HepG2 (cell line): ENCODE results near the gene YIF1B. TPM values are rescaled to one million over a fixed set of nuclear protein-coding genes. Genes with fewer than 3 reads are reported as not detected.

Experiments used
- ATAC-seq: fragments of 200-7000 bp; cut with Tn5 transposase; 3 replicates; pipeline ENCODE4 v1.9.1; 2020; ENCODE audit warnings: mild to moderate bottlenecking, moderate library complexity
- BruUV-seq: library from RNA; stranded (reverse); fragments of 400-500 nt; replicated peaks from 2 replicates; lab custom pipeline; 2021; lab: Mats Ljungman, UMichigan
- CTCF ChIA-PET: fragments of 300-600 bp; formaldehyde crosslinking; extraction: SDS; loops from one replicate; lab custom pipeline; 2021; ENCODE audit warnings: low total read pairs, inconsistent platforms, low intra/inter-chr PET ratio; lab: Yijun Ruan, JAX
- POLR2A ChIA-PET: fragments of 350-600 bp; sonication (Branson Sonifier 250); formaldehyde crosslinking; loops from one replicate; lab custom pipeline; 2020; ENCODE audit warnings: antibody characterized with exemption, inconsistent platforms; lab: Yijun Ruan, JAX
- DNase-seq: peaks from one replicate; pipeline ENCODE4 v3.0.0-alpha.2; 2015; ENCODE audit warnings: low spot score
- FAIRE-seq: peaks from 3 replicates; lab custom pipeline; 2011; peaks lifted over from hg19 to GRCh38; lab: Jason Lieb, UNC
- H2AFZ ChIP-seq: one replicate; pipeline ENCODE4 v1.6.1; 2011; ENCODE audit warnings: low read length, inconsistent platforms
- H3K27ac ChIP-seq: fragments of 300-600 bp; 3 replicates; pipeline ENCODE4 v1.8.0; 2011; ENCODE audit warnings: mixed run types, mild to moderate bottlenecking, mixed read lengths, low read length, inconsistent platforms; ENCODE audit not compliant: insufficient read depth; ENCODE audit errors: extremely low read length
- H3K27me3 ChIP-seq, 2 experiments: fragments of 200-600 bp in 1 of 2; 2 replicates in 1 of 2; 3 replicates in 1 of 2; pipeline versions ENCODE4 v1.6.0 to v1.8.0; 2011; ENCODE audit warnings: low read length in 2 of 2, mild to moderate bottlenecking in 2 of 2, moderate library complexity in 2 of 2, inconsistent platforms in 1 of 2; ENCODE audit not compliant: insufficient read depth in 2 of 2, control insufficient read depth in 1 of 2
- H3K36me3 ChIP-seq, 2 experiments: fragments of 200-600 bp in 1 of 2; replicated peaks in 1 of 2; 2 replicates in 1 of 2; 3 replicates in 1 of 2; pipeline versions ENCODE4 v1.5.1 to v1.8.0; 2011; ENCODE audit warnings: low read length in 2 of 2, inconsistent platforms in 1 of 2; ENCODE audit not compliant: insufficient read depth in 2 of 2, control insufficient read depth in 1 of 2
- H3K4me1 ChIP-seq: 2 replicates; pipeline ENCODE4 v1.5.1; 2012; ENCODE audit warnings: low read length, inconsistent platforms; ENCODE audit not compliant: insufficient read depth
- H3K4me2 ChIP-seq: 2 replicates; pipeline ENCODE4 v1.6.0; 2011; ENCODE audit warnings: low read depth, low read length, inconsistent platforms
- H3K4me3 ChIP-seq, 3 experiments: fragments of 200-600 bp in 1 of 3; sonication (generic), shearing (Covaris generic) in 1 of 3; replicated peaks in 1 of 3; 2 replicates each; pipeline ENCODE4 v1.5.1; 2011 to 2016; ENCODE audit warnings: low read length in 3 of 3, inconsistent platforms in 2 of 3, low read depth in 2 of 3, mild to moderate bottlenecking in 2 of 3, control low read depth in 1 of 3, mixed read lengths in 1 of 3; ENCODE audit not compliant: insufficient read depth in 1 of 3
- H3K79me2 ChIP-seq: one replicate; pipeline ENCODE4 v1.6.1; 2011; ENCODE audit warnings: low read length, inconsistent platforms; ENCODE audit not compliant: insufficient read depth
- H3K9ac ChIP-seq: 2 replicates; pipeline ENCODE4 v1.6.0; 2011; ENCODE audit warnings: mild to moderate bottlenecking, low read depth, low read length, inconsistent platforms; ENCODE audit not compliant: insufficient read depth
- H3K9me3 ChIP-seq: 2 replicates; pipeline ENCODE4 v1.5.1; 2012; ENCODE audit warnings: mild to moderate bottlenecking, low read length
- H4K20me1 ChIP-seq: 2 replicates; pipeline ENCODE4 v1.6.0; 2011; ENCODE audit warnings: inconsistent platforms, mild to moderate bottlenecking, low read length, moderate library complexity; ENCODE audit not compliant: insufficient read depth
- AKNA ChIP-seq: sonication (generic); formaldehyde crosslinking; IDR thresholded peaks from 2 replicates; pipeline ENCODE4 v1.4.0; 2020; ENCODE audit warnings: missing genetic modification reagents, borderline replicate concordance
- ATF2 ChIP-seq: sonication (generic); formaldehyde crosslinking; IDR thresholded peaks from 2 replicates; pipeline ENCODE4 v1.4.0; 2020; ENCODE audit warnings: missing genetic modification reagents
- BATF2 ChIP-seq: sonication (generic); formaldehyde crosslinking; IDR thresholded peaks from 2 replicates; pipeline ENCODE4 v1.8.0; 2022; ENCODE audit warnings: mild to moderate bottlenecking, missing genetic modification reagents, moderate library complexity
- GLI4 ChIP-seq: sonication (generic); formaldehyde crosslinking; IDR thresholded peaks from 2 replicates; pipeline ENCODE4 v1.5.1; 2020; ENCODE audit warnings: missing genetic modification reagents, mild to moderate bottlenecking, moderate library complexity, borderline replicate concordance
- GRHL1 ChIP-seq: sonication (generic); formaldehyde crosslinking; conservative IDR thresholded peaks from 2 replicates; pipeline ENCODE4 v1.8.0; 2022; ENCODE audit warnings: missing genetic modification reagents
- HES4 ChIP-seq: sonication (generic); formaldehyde crosslinking; IDR thresholded peaks from 2 replicates; pipeline ENCODE4 v1.9.0; 2021; ENCODE audit warnings: mild to moderate bottlenecking, missing genetic modification reagents, borderline replicate concordance
- HNF4A ChIP-seq: sonication (generic); formaldehyde crosslinking; IDR thresholded peaks from 2 replicates; pipeline ENCODE4 v1.4.0; 2020; ENCODE audit warnings: missing genetic modification reagents
- KLF9 ChIP-seq: IDR thresholded peaks from 2 replicates; pipeline ENCODE4 v1.6.1; 2016; ENCODE audit warnings: low read depth
- NFYB ChIP-seq: sonication (generic); formaldehyde crosslinking; IDR thresholded peaks from 2 replicates; pipeline ENCODE4 v1.4.0; 2020; ENCODE audit warnings: missing genetic modification reagents
- NR2F1 ChIP-seq, 2 experiments: fragments of 450-650 bp in 1 of 2; formaldehyde crosslinking in 1 of 2; IDR thresholded peaks; 2 replicates each; pipeline versions ENCODE4 v1.5.0 to v1.6.1; 2016 to 2020; ENCODE audit warnings: mild to moderate bottlenecking in 1 of 2, missing compliant biosample characterization in 1 of 2, missing genetic modification reagents in 1 of 2, moderate library complexity in 1 of 2
- RARA ChIP-seq: IDR thresholded peaks from 2 replicates; pipeline ENCODE4 v1.6.1; 2016; ENCODE audit warnings: missing genetic modification reagents, missing compliant biosample characterization
- ZNF850 ChIP-seq: sonication (generic); formaldehyde crosslinking; conservative IDR thresholded peaks from 2 replicates; pipeline ENCODE4 v1.9.0; 2021; ENCODE audit warnings: mild to moderate bottlenecking, missing genetic modification reagents
- WGBS: methylation state at CpG from one replicate; pipeline ENCODE4 v1.1.6; 2017; ENCODE audit warnings: low lambda C conversion rate; 5-methylcytosine and 5-hydroxymethylcytosine counted together
- in situ Hi-C: cut with HindIII; loops from 2 replicates; pipeline ENCODE4 v1.10.0; 2017; ENCODE audit warnings: low pct_unique_long_range_greater_than_20kb; ENCODE audit not compliant: extremely low pct_ligation_motif_present
- intact Hi-C: fragments of 100-400 bp; cut with micrococcal nuclease; formaldehyde crosslinking; loops from one replicate; pipeline ENCODE4 v1.10.0; 2022; ENCODE audit not compliant: unreplicated experiment
- polyA plus RNA-seq, 8 experiments: library from polyadenylated mRNA; depleted of rRNA in 3 of 8; stranded (reverse) in 7 of 8; unstranded in 1 of 8; fragments of >200 nt; fragmentation: Illumina TruSeq in 4 of 8; extraction: Trizol in 4 of 8; gene quantifications; 2 replicates each; pipeline versions ENCODE4 v1.2.1 to v1.2.3, GENCODE V29; 2011 to 2016; ENCODE audit warnings: low read depth in 4 of 8, missing spikeins in 1 of 8, mixed read lengths in 1 of 8; ENCODE audit not compliant: insufficient read depth in 1 of 8
- total RNA-seq, 5 experiments: library from RNA; depleted of rRNA; stranded (reverse); fragments of >200 nt; fragmentation: Illumina TruSeq; extraction: Trizol; gene quantifications; 2 replicates each; pipeline ENCODE4 v1.2.3, GENCODE V29; 2016; ENCODE audit warnings: low read depth in 1 of 5

YIF1B gene
- total and polyA plus RNA-seq, 2 of the 13 experiments (the other 11 are each of a cell fraction or from before 2014, with no cell fraction given), result 41.4 to 85.2 TPM

- TF ChIP-seq NR2F1 (CRISPR knock-in tag; IDR thresholded peaks at IDR 0.05) (peak in 1 of 2 experiments; percentile 17; a peak in 1 of 4 replicates), HNF4A (CRISPR knock-in tag) (peak; percentile 25; the same call in 1 of the 2 replicates), ZNF850 (CRISPR knock-in tag) (no peak)
- TF ChIP-seq, all 625 proteins: peak for 47
These were observed 48.7 kb downstream of the YIF1B start (continued) for GRCh38 chr19:38266981-38267597.

- Histone ChIP-seq H3K36me3 (no peaks in the 10 kb centered on the region), H3K4me1 (peaks cover 76% of the 10 kb centered on the region), H2AFZ (no peak overlapping the region), H3K4me3 (peak overlapping the region in 1 of 3 experiments; percentile 41; a peak in 1 of 6 replicates), H3K79me2 (no peaks in the 10 kb centered on the region), H3K27ac (no peak overlapping the region), H3K27me3 (peaks cover 0 to 6% of the 10 kb centered on the region in 2 experiments; a peak in 2 of 5 replicates), H3K9me3 (no peaks in the 10 kb centered on the region), H4K20me1 (no peaks in the 10 kb centered on the region), H3K9ac (no peak overlapping the region), H3K4me2 (peak overlapping the region; percentile 65)
- WGBS, result 43% methylated on average over 12 of the region's 12 CpGs
- CTCF ChIA-PET, result no interaction called here
- FAIRE-seq (no peak), ATAC-seq (peak; percentile 29; the same call in 2 of the 3 replicates), DNase-seq (no peak)
- no TSS peak for BruUV-seq
- intact Hi-C loops (no loop called here), in situ Hi-C loops (no loop called here)
- POLR2A ChIA-PET, result interaction anchor here (1.1 to 1.5 kb wide), 3 partner anchors 15 to 38 kb away, joined by 3 to 5 read pairs (median 3); partner anchors contain the start of gene C19orf33
- TF ChIP-seq GRHL1 (CRISPR knock-in tag) (no peak), ATF2 (CRISPR knock-in tag) (no peak), AKNA (CRISPR knock-in tag) (no peak), GLI4 (no peak), HES4 (no peak), BATF2 (CRISPR knock-in tag) (no peak), KLF9 (CRISPR knock-in tag) (no peak), RARA (CRISPR knock-in tag) (no peak), NFYB (CRISPR knock-in tag) (no peak)
These were observed 49.8 kb downstream of the YIF1B start for GRCh38 chr19:38265921-38266429.
